ENCODE data around the gene EPC1. TPM values are rescaled to one million over a fixed set of nuclear protein-coding genes. Genes with fewer than 3 reads are reported as not detected.
A peak's percentile ranks its signal among the peaks of the same experiment; 100 is the strongest.

Gene EPC1
- total and polyA plus RNA-seq, 9 of the 15 experiments (the other 6 are each of a cell fraction or from before 2014, with no cell fraction given), result 7.0 to 43.6 (median 16.1) TPM

DNA sequence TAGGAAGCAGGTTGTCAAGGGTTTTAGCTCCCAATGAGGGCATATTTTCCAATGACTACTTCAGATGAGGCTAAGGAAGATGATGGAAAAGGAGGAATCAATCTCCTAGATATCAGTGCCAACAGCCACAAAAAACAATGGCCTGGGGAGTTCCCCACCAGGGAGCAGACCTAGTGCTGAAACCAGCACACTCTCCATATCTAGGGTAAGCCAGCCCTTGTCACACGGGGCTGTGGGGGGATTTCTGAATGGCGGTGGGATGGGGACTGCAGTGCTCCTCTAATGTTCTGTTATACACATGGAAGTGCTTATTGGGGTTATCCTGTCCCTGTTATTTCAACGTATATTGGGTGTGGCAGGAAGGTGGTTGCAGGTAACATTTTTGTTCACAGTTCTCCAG is 18.5 kb downstream of the EPC1 start:
- H3K4me3 ChIP-seq, result no peak overlapping the region
- WGBS (ENCODE audit: insufficient coverage, low coverage, missing lambda C conversion rate), result 59% methylated on average over 3 of the region's 3 CpGs
- no peak overlapping the region for H3K9ac ChIP-seq (ENCODE audit: insufficient read depth in 1 of 2, low read depth in 2 of 2, low read length in 2 of 2)
- no peaks in the 10 kb centered on the region for H3K9me3 ChIP-seq (replicated peaks; ENCODE audit: control insufficient read depth, insufficient read depth, low read depth, low read length)
- no peak overlapping the region for H3K4me2 ChIP-seq (ENCODE audit: insufficient read depth, low read length)
- H4K20me1 ChIP-seq (replicated peaks; ENCODE audit: control insufficient read depth, insufficient read depth, low read length), result peaks cover 32% of the 10 kb centered on the region
- ATAC-seq, result peak; percentile 24; the same call in 1 of the 3 replicates
- no peak overlapping the region for H2AFZ ChIP-seq (ENCODE audit: low read depth, low read length)
- no peak overlapping the region for H3K27ac ChIP-seq (ENCODE audit: extremely low read depth, low read depth, low read length)
- no peak for DNase-seq (ENCODE audit: extremely low read depth in 1 of 4, low spot score in 3 of 4)
- no peaks in the 10 kb centered on the region for H3K27me3 ChIP-seq (ENCODE audit: control insufficient read depth in 2 of 2, insufficient read depth in 2 of 2, low read length in 2 of 2)
- POLR2A ChIA-PET, result no interaction called here
- intact Hi-C loops (cut with micrococcal nuclease) (no loop called here), in situ Hi-C loops (cut with MboI) (no loop called here)
- H3K36me3 ChIP-seq (ENCODE audit: control insufficient read depth, insufficient read depth, low read length), result peaks cover 13% of the 10 kb centered on the region; the same call in 2 of the 3 replicates
- no peak for FAIRE-seq
- peaks cover 0 to 24% of the 10 kb centered on the region in 2 experiments; a peak in 4 of 5 replicates for H3K4me1 ChIP-seq (replicated peaks in 1 of 2; ENCODE audit: control insufficient read depth in 2 of 2, insufficient read depth in 2 of 2, low read length in 2 of 2)
- CTCF ChIA-PET (ENCODE audit: low intra/inter-chr PET ratio), result no interaction called here
- peaks cover 98% of the 10 kb centered on the region for H3K79me2 ChIP-seq (ENCODE audit: control insufficient read depth, insufficient read depth, low read length)
- H3K9me1 ChIP-seq (ENCODE audit: control insufficient read depth, insufficient read depth, low read length), result peaks cover 2% of the 10 kb centered on the region
- BruUV-seq (replicated peaks), result no TSS peak
- TF ChIP-seq ZNF165 (CRISPR knock-in tag; IDR thresholded peaks at IDR 0.05; ENCODE audit: borderline replicate concordance) (no peak), ZNF75A (CRISPR knock-in tag; IDR thresholded peaks at IDR 0.05) (no peak), ZNF561 (CRISPR knock-in tag; conservative IDR thresholded peaks at IDR 0.05) (no peak), SMARCC2 (IDR thresholded peaks at IDR 0.05; ENCODE audit: low read depth) (no peak), JUND (IDR thresholded peaks at IDR 0.05; ENCODE audit: borderline replicate concordance, low read depth, low read length) (no peak), JUND (tag; IDR thresholded peaks at IDR 0.05; ENCODE audit: borderline replicate concordance, low read depth, low read length) (no peak), NR2C2 (CRISPR knock-in tag; IDR thresholded peaks at IDR 0.05) (no peak), NR2C2 (tag; IDR thresholded peaks at IDR 0.05) (no peak), ZNF175 (CRISPR knock-in tag; IDR thresholded peaks at IDR 0.05; ENCODE audit: low read depth) (no peak), HDAC2 (IDR thresholded peaks at IDR 0.05) (no peak), MCM5 (IDR thresholded peaks at IDR 0.05; ENCODE audit: low read depth) (no peak), PCBP1 (IDR thresholded peaks at IDR 0.05; ENCODE audit: low read depth, low read length, poor library complexity, severe bottlenecking) (no peak), KLF16 (IDR thresholded peaks at IDR 0.05) (no peak), ZNF668 (CRISPR knock-in tag; IDR thresholded peaks at IDR 0.05) (no peak)
- TF ChIP-seq, protein P1, sequence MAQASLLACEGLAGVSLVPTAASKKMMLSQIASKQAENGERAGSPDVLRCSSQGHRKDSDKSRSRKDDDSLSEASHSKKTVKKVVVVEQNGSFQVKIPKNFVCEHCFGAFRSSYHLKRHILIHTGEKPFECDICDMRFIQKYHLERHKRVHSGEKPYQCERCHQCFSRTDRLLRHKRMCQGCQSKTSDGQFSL (CRISPR knock-in tag; IDR thresholded peaks at IDR 0.05), result no peak
- TF ChIP-seq, protein P1 (tag; IDR thresholded peaks at IDR 0.05), result no peak
- TF ChIP-seq, protein P2, sequence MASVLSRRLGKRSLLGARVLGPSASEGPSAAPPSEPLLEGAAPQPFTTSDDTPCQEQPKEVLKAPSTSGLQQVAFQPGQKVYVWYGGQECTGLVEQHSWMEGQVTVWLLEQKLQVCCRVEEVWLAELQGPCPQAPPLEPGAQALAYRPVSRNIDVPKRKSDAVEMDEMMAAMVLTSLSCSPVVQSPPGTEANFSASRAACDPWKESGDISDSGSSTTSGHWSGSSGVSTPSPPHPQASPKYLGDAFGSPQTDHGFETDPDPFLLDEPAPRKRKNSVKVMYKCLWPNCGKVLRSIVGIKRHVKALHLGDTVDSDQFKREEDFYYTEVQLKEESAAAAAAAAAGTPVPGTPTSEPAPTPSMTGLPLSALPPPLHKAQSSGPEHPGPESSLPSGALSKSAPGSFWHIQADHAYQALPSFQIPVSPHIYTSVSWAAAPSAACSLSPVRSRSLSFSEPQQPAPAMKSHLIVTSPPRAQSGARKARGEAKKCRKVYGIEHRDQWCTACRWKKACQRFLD (CRISPR knock-in tag; IDR thresholded peaks at IDR 0.05), result no peak
- TF ChIP-seq, protein P3, sequence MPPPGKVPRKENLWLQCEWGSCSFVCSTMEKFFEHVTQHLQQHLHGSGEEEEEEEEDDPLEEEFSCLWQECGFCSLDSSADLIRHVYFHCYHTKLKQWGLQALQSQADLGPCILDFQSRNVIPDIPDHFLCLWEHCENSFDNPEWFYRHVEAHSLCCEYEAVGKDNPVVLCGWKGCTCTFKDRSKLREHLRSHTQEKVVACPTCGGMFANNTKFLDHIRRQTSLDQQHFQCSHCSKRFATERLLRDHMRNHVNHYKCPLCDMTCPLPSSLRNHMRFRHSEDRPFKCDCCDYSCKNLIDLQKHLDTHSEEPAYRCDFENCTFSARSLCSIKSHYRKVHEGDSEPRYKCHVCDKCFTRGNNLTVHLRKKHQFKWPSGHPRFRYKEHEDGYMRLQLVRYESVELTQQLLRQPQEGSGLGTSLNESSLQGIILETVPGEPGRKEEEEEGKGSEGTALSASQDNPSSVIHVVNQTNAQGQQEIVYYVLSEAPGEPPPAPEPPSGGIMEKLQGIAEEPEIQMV (tag; conservative IDR thresholded peaks at IDR 0.05; ENCODE audit: low read depth), result no peak

All from K562 (cell line).